GM18499 (cell line): ENCODE data around the gene CEBPA.
"Not testable (repeated sequence)": the region's sequence is repeated elsewhere in the genome, so short reads cannot be mapped to it uniquely, and the experiment has no call there.

Source experiments
- ATAC-seq: cut with Tn5 transposase; IDR thresholded peaks from one replicate; pipeline ENCODE4 v1.9.1; 2021; ENCODE audit warnings: moderate number of reproducible peaks; ENCODE audit not compliant: insufficient read depth, unreplicated experiment

Gene CEBPA

DNA sequence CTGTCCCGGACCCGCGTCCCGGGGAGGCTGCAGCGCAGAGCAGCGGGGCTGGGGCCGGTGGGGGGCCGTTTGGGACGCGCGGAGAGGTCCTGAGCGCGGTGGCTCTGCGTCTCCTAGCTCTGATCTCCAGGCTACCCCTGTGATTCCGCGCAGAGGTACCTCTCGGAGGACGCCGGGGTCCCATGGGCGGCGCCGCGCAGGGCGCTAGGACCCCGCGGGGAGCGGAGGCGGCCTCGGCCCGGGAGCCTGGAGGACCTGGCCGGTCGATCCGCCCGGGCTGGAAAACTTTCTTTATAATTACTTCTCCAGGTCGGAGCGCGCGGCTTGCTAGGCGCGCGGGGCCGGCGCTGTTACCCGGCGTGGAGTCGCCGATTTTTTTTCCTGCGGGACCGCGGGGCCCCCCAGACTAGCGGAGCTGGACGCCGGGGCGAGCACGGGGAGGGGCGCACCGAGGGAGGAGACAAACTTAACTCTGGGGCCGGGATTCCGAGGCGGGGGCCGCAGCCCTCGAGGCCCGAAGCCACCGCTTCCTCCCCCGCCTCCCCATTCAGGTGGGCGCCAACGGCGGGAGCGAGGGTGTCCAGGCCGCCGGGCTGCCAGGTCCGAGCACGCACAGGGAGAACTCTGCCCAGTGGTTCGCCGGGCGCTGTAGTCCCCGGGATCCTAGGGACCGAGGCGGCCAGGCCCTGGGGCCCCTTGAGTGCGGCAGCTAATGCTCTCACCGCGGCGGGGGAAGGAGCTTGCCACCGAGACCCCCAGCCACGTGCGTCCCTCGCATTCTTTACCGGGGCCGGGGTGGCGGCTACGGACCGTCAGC, 848 bp upstream of the CEBPA start:
- ATAC-seq = no peak

DNA sequence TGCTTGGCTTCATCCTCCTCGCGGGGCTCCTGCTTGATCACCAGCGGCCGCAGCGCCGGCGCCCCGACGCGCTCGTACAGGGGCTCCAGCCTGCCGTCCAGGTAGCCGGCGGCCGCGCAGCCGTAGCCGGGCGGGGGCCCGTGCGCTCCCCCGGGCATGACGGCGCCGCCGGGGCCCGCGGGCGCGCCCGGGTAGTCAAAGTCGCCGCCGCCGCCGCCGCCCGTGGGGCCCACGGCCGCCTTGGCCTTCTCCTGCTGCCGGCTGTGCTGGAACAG, 497 bp downstream of the CEBPA start:
- ATAC-seq = no peak

DNA sequence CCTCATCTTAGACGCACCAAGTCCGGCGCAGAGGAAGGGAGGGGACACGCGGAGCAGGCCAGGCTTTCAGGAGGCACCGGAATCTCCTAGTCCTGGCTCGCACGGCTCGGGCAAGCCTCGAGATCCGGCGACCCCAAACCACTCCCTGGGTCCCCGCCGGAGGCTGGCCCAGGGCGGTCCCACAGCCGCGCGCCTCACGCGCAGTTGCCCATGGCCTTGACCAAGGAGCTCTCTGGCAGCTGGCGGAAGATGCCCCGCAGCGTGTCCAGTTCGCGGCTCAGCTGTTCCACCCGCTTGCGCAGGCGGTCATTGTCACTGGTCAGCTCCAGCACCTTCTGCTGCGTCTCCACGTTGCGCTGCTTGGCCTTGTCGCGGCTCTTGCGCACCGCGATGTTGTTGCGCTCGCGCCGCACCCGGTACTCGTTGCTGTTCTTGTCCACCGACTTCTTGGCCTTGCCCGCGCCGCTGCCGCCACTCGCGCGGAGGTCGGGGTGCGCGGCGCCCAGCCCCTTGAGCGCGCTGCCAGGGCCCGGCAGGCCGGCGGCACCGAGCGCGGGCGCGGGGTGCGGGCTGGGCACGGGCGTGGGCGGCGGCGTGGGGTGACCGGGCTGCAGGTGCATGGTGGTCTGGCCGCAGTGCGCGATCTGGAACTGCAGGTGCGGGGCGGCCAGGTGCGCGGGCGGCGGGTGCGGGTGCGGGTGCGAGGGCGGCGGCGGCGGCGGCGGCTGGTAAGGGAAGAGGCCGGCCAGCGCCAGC, 1.0 kb downstream of the CEBPA start:
- ATAC-seq = no peak

DNA sequence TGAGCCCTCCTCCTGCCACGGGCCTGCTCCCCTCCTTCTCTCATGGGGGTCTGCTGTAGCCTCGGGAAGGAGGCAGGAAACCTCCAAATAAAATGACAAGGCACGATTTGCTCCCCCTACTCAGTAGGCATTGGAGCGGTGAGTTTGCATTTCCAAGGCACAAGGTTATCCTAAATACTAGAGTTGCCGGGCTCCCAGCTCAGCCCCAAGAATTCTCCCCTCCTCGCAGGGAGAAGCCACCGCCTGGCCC, 1.5 kb downstream of the CEBPA start:
- ATAC-seq = no peak

DNA sequence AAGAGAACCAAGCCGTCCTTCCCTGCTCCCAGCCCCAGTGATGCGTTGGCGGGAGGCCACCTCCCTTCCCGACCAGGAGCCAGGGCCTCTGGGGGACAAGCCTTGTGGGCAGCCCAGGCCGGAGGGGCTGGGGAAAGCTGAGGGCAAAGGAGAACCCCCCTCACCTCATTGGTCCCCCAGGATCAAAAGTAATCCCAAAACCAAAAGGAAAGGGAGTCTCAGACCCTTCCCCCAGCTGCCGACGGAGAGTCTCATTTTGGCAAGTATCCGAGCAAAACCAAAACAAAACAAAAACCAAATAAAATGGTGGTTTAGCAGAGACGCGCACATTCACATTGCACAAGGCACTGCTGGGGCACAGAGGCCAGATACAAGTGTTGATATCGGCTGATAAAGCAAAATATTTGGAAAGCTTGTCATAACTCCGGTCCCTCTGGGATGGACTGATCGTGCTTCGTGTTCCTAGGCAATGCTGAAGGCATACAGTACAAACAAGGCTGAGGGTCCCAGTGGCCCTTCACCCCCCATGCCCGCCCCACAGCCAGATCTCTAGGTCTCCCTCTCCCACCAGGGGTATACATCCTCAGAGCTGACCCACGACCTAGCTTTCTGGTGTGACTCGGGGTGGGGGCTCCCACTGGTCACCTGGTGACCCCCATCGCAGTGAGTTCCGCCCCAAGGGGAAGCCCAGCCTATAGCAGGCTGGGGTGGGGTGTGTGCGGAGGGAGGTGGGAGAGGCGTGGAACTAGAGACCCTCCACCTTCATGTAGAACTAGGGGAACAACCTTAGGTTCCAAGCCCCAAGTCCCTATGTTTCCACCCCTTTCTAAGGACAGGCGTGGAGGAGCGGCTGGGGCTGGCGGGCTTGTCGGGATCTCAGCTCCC, 2.1 kb downstream of the CEBPA start:
- no peak for ATAC-seq

DNA sequence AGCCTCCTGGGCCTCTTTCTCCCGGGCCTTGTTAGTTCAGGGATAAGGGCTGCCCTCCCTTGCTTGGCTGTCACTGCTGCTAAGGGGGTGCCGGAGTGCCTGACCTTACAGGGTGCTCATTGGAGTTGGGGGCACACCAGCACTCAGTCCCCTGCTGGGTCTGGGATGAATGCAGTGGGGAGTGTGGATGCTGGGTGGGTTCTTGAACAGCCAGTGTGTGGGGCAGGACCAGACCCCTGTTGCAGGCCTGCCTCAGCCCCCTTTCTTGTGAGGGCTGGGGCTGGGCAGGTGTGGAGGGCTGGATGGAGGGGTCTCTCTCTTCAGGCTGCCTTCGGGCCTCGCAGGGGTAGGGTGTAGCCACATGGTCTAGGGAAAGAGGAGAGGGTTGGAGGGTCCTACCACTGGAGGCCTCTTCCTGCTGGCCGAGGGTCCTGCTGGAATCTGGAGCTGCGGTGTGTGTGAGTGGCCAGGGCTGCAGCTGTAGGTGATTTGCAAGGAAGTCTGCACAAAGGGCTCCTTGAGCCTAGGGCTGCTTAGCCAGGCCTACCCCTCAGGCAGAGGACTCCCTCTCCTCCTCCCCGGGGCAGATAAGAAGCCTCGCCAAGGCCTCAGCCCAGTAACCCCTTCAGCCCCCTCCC, 3.2 kb downstream of the CEBPA start:
- no peak for ATAC-seq

DNA sequence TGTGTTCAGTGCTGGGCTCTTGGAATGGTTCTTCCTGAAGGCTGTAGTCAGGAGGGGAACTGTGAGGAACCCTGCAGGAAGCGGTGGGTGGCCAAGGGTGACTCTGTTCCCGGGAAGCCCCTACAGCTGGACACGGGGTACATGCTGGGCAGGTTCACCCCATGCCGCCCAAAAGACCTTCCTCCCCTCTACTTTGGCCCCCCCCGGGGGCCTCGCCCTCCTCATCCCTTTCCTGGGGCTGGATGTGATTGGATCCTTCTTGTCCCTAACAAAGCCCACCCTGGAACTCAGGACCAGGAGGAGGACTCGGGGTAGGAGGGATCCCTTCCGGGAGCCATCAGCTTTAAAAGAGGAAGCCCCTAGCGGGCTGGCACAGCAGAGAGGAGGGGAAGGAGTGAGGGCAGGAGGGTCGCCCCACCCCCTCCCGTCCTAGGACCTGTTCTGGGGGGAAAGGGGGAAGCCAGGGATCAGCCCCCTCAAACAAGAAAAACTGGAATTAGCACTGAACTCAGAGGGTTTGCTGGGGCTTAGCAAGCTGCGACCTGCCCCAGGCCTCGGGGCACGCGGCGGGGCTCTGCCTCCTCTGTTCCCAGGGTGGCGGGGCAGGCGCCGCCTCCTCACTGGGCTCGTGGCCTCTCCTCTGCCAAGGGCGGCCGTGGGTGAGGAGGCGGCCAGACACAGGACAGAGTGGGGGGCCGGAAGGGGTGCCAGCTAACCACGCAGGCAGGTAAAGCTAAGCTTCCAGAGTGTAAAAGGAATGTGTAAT, 4.0 kb downstream of the CEBPA start:
- no peak for ATAC-seq

DNA sequence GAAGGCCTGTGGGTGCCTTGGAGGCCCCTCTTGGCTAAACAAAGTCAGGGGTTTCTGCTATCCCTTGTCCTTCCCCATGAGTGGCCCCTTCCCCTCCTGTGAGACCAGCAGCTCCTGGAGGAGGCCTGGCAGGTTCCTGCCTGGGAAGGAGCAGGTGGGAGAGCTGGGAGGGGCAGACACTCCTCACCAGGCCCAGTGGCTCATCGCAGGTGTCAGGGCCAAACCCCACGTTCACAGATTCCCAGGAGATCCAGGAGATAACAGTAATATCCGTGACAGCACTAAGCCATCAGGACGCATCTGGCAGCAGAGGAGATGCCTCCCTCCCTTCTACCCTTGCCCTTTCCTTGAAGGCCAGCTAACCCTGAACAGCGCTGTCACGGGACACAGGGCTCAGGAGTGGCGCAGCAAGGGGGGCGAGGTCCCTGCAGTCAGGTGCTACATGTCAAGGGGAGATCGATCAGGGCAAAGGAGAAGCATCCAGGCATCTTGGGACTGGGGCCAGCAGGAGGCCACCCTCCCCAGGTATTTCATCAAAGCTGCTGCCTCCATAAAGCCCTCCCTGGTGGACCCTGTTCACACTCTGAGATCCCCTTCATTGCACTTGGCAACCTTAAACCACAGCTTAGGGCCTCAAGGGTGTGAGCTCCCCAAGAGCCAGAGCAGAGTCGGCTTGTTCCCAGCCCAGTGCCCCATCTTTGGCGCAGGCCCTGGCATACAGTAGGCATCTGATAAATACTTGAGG, 4.8 kb downstream of the CEBPA start:
- no peak for ATAC-seq

DNA sequence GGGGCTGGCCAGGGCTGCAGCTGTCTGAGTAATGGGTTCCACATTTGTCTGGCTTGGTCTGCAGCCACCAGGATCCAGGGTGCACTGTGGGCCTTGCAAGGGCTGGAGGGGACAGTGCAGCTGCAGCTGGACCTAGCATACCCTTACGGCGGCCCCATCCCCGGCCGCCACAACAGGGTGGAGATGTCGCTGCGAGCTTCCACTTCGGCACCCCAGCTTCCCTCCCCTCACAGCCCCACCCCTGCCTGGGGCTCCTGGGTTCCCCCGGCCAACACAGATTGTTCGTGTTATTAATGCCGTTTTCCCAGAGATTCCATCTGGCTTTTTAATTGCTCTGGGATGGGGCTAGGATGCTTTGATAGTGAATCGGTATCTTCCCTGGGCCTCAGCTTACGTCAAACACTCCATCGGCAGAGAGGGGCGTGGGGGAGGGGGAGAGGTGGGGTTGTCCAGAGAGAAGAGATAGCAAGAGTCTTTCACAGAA, 5.8 kb downstream of the CEBPA start:
- no peak for ATAC-seq

DNA sequence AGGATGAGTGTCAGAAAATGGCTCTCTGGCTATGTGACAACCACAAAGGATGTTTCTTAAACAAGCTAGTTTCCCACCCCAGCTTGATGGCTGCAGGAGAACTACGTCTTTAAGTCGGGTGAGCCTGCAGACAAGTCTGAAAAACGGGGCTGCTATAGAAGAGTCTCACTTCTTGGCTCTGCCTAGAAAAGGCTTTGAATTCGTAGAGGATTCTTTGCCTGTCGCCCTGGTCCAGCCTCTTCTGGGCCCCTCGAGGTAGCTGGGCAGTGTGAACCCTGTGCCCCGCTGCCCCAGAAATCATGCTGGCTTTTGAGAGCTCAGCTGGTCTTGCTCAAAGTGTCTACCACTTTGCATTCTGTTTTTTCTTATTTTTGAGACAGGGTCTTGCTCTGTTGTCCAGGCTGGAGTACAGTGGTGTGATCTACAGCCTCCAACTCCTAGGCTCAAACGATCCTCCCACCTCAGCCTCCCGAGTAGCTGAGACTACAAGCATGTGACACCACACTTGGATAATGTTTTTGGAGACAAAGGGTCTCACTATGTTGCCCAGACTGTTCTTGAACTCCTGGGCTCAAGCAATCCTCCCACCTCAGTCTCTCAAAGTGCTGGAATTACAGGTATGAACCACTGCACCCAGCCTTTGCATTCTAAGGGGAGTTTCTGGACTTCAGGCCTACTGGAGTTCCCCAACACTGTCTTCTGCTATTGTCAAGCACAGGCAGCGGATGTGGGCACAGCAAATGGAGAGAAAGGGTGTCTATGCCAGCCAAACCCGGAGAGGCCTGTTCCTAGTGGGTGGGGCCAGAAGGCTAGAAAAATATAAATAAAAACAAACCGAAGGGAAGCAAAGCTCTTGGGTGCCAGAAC, 6.5 kb downstream of the CEBPA start:
- ATAC-seq = no peak

DNA sequence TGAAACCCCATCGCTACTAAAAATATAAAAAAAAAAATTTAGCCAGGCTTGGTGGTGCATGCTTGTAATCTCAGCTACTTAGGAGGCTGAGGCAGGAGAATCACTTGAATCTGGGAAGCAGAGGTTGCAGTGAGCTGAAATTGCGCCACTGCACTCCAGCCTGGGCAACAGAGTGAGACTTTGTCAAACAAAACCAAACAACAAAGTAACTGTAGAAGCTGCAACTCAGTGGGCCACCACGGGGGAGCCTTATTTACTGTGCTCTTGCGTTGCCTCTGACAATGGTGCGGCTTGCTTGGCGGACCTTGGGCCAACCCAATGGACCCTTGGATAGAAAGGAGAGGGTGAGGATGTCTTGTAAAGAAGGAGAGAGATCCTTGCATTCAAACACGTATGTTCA, 7.3 kb downstream of the CEBPA start:
- not testable (repeated sequence) for ATAC-seq

DNA sequence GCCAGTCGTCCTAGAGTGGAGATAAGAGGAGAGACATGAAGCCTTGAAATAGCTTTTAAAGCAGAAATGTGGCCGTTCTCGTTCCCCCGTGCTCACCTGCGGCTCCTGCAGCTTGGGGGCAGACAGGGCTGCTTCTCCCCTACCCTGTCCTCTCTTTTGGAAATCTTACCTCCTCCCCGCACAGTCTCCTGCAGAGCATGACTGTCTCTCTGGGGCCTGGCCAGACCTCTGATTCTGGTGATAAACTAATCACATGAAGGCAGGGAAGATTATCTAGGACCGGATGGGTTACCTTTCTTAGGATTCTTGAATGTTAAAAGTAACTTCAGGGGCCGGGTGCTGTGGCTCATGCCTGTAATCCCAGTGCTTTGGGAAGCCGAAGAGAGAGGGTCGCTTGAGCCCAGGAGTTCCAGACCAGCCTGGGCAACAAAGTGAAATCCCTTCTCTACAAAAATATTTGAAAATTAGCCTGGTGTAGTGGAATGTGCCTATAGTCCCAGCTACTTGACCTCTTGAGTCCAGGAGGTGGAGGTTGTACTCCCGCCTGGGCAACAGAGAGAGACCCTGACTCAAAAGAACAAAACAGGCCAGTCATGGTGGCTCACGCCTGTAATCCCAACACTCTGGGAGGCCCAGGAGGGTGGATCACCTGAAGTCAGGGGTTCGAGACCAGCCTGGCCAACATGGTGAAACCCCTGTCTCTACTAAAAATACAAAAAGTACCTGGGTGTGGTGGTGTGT, 8.1 kb downstream of the CEBPA start:
- ATAC-seq = no peak

DNA sequence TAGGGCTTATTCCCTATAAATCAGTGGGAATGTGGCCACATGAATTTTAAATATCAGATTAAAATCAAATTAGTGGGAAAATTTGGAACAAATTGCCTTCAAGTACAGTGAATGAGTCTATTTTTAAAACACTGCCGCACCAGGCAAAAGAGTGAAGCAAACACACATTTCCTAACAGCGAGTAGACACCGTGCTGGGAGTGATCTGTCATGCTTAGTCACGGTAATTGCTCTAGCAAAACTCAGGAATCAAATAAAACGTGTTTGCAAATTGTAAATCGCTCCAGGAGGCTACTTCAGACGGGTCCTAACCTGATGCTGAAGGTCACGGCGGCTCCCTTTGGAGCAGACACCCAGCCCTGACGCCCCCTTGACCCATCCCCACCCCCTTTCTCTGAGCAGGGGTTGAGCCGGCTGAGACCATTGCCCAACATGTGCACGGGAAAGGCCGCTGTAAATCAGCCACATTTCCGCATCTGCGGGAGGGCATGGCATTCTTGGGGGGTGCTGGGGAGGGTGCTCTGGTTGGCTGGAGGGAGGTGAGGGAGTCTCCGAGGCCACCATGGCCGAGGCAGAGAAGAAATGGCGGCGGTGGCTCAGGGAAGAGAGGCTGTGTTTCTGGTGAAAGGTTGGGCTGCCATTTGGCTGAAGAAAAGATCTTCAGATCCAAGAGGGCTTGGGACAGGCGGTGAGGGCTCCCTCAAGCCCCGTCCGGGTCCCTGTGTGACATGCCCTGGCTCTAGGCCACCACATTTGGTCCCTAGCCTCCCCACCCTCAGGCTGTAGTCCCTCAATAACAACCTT, 8.9 kb downstream of the CEBPA start:
- no peak for ATAC-seq

DNA sequence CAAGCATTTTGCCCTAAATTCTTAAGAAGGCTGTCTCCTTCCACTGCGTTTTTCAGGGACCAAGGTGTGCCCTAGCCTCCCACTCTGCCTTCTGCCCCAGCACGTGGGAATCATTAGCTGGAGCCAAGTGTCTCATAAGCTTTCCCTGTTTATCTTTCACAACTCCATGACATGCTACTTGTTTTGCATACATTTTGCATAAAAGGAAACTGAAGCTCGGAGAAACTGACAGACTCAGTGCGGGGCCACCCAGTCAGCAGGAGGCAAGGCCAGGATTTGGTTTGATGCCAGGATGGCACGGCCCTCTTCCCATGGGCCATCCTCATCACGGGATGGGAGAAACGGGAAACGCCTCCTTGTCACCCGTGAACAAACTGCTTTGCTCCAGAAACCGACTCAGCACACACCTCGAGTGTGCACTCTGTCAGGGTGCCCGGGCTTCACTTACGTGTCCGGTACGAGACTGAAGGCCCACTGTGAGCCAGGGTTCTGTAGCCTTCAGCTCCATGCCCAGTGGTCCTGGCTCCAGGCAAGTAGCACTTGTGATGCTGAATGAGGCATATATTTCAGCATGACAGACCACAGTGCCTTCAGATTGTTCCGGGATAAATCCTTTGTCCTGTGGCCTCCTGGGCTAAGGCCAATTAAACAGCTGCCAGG, 9.6 kb downstream of the CEBPA start:
- no peak for ATAC-seq

DNA sequence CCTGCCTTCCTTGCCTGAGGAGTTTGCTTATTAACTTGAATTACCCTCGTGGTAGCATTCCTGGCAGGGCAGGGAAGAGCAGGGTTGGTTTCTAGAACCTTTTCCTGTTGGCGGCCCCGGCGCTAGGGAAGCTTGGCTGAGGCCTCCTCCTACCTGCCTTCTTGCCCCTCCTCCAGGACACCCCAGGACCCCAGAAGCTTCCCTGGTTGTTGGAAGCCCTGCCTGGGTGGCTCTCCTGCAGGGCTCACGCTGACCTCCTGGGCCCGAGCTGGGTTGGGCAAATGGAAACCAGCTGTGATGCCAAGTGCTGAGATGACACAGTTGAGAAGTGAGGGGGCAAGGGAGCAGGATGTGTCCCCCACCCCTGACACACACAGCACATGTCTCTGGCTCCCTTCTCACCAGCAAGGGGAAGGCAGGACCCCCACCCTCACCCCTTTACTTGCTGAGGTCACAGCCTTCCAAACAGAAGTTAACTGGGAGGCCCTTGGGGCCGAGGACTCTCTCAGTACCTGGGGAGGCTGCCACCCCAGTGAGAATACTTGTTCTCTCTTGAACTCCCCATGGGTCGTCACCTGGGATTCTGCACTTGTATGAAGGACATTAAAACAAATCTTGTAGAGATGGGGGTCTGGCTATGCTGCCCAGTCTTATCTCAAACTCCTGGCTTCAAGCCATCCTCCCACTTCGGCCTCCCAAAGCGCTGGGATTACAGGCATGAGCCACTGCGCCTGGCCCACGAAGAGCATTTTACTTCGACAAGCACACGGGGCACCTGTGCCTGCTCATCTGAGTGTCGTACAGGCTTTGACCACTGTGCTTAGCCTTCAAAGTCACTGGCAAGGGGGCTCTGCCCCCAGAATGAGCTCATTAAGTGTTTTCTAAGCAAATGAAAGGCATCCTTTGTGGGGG, 10.5 kb downstream of the CEBPA start:
- no peak for ATAC-seq
